PFSK-1 (cell line): ENCODE measurements around the gene DNPH1.

Source experiments
- FOXP2 ChIP-seq: optimal IDR thresholded peaks from 2 replicates; pipeline ENCODE3; 2011; ENCODE audit warnings: borderline replicate concordance, control low read depth, inconsistent platforms; ENCODE audit not compliant: insufficient read depth; ENCODE audit errors: extremely low read length, extremely low read depth
- POLR2AphosphoS5 ChIP-seq: IDR thresholded peaks from 2 replicates; pipeline ENCODE4 v1.6.1; 2012; ENCODE audit warnings: low read depth, mild to moderate bottlenecking, control low read depth, low read length, moderate library complexity
- SIN3A ChIP-seq: IDR thresholded peaks from 2 replicates; pipeline ENCODE4 v1.6.1; 2012; ENCODE audit warnings: mild to moderate bottlenecking, low read length, moderate library complexity, borderline replicate concordance; ENCODE audit not compliant: insufficient read depth
- TAF1 ChIP-seq: IDR thresholded peaks from 2 replicates; pipeline ENCODE4 v1.6.1; 2012; ENCODE audit warnings: low read length, control low read depth, borderline replicate concordance; ENCODE audit not compliant: insufficient read depth
- TF ChIP-seq, protein P1 (sequence below), 2 experiments: IDR thresholded peaks; 2 replicates each; pipeline versions ENCODE4 v1.6.1 to v1.8.0; 2011 to 2012; ENCODE audit warnings: low read depth in 2 of 2, low read length in 2 of 2, control low read depth in 1 of 2, inconsistent platforms in 1 of 2, mild to moderate bottlenecking in 1 of 2, moderate library complexity in 1 of 2; ENCODE audit not compliant: insufficient read depth in 1 of 2

DNA sequence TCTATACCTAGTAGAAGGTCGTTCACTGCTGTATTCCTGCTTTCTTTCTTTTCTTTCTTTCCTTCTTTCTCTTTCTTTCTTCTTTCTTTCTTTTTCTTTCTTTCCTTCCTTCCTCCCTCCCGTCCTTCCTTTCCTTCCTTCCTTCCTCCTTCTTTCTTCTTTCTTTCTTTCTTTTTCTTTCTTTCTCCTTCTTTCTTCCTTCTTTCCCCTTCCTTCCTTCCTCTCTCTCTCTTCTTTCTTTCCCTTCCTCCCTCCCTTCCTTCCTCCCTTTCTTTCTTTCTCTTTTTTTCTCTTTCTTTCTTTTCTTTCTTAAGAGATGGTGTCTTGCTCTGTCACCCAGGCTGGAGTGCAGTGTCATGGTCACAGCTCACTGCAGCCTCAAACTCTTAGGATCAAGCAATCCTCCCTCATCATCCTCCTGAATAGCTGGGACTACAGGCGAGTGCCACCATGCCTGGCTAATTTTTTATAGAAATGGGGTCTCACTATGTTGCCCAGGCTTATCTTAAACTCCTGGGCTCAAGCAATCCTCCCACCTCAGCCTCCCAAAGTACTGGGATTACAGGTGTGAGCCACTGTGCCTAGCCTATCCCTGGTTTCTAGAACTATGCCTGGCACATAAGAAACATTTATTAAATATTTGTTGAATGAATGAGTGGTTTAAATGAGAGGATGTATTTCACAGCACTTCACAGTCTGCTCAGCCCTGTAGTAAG is 2.6 kb upstream of the DNPH1 start:
- TF ChIP-seq POLR2AphosphoS5 (no peak), TAF1 (no peak), SIN3A (no peak), FOXP2 (no peak)
- TF ChIP-seq, protein P1, sequence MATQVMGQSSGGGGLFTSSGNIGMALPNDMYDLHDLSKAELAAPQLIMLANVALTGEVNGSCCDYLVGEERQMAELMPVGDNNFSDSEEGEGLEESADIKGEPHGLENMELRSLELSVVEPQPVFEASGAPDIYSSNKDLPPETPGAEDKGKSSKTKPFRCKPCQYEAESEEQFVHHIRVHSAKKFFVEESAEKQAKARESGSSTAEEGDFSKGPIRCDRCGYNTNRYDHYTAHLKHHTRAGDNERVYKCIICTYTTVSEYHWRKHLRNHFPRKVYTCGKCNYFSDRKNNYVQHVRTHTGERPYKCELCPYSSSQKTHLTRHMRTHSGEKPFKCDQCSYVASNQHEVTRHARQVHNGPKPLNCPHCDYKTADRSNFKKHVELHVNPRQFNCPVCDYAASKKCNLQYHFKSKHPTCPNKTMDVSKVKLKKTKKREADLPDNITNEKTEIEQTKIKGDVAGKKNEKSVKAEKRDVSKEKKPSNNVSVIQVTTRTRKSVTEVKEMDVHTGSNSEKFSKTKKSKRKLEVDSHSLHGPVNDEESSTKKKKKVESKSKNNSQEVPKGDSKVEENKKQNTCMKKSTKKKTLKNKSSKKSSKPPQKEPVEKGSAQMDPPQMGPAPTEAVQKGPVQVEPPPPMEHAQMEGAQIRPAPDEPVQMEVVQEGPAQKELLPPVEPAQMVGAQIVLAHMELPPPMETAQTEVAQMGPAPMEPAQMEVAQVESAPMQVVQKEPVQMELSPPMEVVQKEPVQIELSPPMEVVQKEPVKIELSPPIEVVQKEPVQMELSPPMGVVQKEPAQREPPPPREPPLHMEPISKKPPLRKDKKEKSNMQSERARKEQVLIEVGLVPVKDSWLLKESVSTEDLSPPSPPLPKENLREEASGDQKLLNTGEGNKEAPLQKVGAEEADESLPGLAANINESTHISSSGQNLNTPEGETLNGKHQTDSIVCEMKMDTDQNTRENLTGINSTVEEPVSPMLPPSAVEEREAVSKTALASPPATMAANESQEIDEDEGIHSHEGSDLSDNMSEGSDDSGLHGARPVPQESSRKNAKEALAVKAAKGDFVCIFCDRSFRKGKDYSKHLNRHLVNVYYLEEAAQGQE (IDR thresholded peaks at IDR 0.05; ENCODE audit: insufficient read depth in 1 of 2, low read depth in 2 of 2, low read length in 2 of 2): no peak
